ENCODE measurements around the gene GJD4.

The GJD4 gene

DNA sequence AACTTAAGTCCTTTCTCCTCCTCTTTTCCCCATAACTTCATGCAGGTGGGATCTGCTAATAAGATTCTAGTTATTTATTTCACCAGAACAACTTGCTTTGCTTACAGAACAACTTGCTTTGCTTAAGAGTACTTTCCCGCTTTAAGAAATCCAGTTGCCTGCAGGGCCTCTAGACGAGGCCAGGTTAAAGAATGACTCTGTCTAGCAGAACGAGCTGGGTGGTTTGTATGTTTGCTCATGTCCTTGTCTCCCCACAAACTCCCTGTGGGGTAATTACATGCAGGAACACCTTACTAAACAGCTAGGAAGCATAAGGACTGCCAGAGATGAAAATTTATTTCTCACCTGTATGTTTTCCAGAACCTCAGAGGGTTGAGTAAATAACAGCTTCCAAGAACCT is 45.8 kb downstream of the GJD4 start:
- H3K4me3 ChIP-seq (ENCODE audit: low read depth, low read length): no peak overlapping the region
- TF ChIP-seq, protein P1, sequence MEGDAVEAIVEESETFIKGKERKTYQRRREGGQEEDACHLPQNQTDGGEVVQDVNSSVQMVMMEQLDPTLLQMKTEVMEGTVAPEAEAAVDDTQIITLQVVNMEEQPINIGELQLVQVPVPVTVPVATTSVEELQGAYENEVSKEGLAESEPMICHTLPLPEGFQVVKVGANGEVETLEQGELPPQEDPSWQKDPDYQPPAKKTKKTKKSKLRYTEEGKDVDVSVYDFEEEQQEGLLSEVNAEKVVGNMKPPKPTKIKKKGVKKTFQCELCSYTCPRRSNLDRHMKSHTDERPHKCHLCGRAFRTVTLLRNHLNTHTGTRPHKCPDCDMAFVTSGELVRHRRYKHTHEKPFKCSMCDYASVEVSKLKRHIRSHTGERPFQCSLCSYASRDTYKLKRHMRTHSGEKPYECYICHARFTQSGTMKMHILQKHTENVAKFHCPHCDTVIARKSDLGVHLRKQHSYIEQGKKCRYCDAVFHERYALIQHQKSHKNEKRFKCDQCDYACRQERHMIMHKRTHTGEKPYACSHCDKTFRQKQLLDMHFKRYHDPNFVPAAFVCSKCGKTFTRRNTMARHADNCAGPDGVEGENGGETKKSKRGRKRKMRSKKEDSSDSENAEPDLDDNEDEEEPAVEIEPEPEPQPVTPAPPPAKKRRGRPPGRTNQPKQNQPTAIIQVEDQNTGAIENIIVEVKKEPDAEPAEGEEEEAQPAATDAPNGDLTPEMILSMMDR (IDR thresholded peaks at IDR 0.05; ENCODE audit: low read depth, low read length): no peak

DNA sequence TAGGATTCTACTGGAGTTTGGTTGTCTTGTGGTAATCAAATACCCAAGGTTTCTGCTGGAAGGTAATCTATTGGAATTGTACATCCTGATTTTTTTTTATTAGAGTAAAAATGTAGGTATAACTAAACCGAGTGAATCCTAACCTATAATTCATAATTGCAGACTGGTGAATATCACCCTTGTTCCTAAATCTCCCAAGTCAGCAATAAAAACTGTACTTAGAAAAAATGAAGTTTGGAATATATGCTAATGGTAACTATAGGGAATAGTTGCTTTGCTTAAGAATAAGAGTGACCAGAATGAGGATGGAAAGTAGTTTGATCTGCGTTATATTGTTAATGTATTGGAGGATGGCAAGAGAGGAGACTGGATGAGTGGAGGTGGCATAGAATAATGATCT is 47.7 kb downstream of the GJD4 start:
- TF ChIP-seq, protein P1 (IDR thresholded peaks at IDR 0.05; ENCODE audit: low read depth, low read length): no peak
- no peak overlapping the region for H3K4me3 ChIP-seq (ENCODE audit: low read depth, low read length)

DNA sequence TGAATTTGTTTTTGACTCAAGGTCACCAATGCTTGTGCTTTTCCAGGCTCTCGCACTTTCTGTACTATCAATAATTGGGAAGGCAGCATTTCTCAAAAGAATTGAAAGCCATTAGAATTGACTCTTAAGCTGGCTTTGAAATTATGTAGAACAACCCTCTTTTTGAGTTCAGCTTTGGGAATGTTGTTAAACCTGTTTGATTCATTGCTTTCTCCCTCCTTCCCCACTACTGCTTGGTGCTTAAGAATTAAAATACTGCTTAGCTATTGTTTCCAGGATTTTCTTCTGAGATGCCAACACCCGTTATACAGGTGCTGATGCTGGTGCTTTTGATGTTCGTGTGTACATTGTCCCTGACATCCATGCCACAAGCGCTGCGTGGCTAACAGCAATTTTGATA is 52.5 kb downstream of the GJD4 start:
- TF ChIP-seq, protein P1 (IDR thresholded peaks at IDR 0.05; ENCODE audit: low read depth, low read length): no peak
- no peak overlapping the region for H3K4me3 ChIP-seq (ENCODE audit: low read depth, low read length)
